A549 (cell line): Measurements from ENCODE around the gene PAQR7.

Experiments used
- CEBPB ChIP-seq, 2 experiments: fragments of >200 bp in 1 of 2; sonication (Bioruptor Twin) in 1 of 2; formaldehyde crosslinking in 1 of 2; IDR thresholded peaks; 2 replicates each; pipeline ENCODE4 v1.6.1; 2012 to 2016
- POLR2A ChIP-seq: IDR thresholded peaks from 2 replicates; pipeline ENCODE4 v1.6.1; 2012; ENCODE audit warnings: mild to moderate bottlenecking, low read length
- POLR2AphosphoS2 ChIP-seq: conservative IDR thresholded peaks from 2 replicates; pipeline ENCODE4 v1.6.1; 2012; ENCODE audit warnings: low read length, improper control_type of control experiment, inconsistent platforms
- TF ChIP-seq, protein P1 (sequence below): fragments of >200 bp; sonication (Bioruptor Twin); formaldehyde crosslinking; IDR thresholded peaks from 3 replicates; pipeline ENCODE4 v1.5.1; 2016

DNA sequence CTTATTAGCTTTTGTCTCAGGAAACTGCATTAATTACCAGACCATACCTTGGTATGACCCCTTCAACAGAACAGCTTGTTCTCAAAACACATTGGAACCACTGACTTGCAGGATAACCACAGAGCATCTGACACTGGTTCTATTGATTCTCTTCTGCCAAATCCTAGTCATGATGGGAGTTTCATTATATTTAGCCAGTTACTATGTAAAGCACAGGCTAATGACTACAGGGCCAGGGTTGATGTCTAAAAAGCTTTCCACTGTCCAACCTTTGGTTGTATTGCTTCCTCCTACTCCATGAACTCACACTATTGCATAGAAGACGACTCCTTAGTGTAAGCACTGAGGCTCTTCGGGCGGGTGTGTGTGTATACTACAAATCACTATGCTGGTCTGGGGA, 27.0 kb upstream of the PAQR7 start:
- no peak for TF ChIP-seq POLR2A
- TF ChIP-seq POLR2AphosphoS2, result no peak
- TF ChIP-seq, protein P1, sequence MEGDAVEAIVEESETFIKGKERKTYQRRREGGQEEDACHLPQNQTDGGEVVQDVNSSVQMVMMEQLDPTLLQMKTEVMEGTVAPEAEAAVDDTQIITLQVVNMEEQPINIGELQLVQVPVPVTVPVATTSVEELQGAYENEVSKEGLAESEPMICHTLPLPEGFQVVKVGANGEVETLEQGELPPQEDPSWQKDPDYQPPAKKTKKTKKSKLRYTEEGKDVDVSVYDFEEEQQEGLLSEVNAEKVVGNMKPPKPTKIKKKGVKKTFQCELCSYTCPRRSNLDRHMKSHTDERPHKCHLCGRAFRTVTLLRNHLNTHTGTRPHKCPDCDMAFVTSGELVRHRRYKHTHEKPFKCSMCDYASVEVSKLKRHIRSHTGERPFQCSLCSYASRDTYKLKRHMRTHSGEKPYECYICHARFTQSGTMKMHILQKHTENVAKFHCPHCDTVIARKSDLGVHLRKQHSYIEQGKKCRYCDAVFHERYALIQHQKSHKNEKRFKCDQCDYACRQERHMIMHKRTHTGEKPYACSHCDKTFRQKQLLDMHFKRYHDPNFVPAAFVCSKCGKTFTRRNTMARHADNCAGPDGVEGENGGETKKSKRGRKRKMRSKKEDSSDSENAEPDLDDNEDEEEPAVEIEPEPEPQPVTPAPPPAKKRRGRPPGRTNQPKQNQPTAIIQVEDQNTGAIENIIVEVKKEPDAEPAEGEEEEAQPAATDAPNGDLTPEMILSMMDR, result no peak
- TF ChIP-seq CEBPB (IDR thresholded peaks at IDR 0.05), result no peak
